Neural progenitor cell (in vitro differentiated cells): ENCODE results near the gene STEAP3.

ENCODE experiments used
- EZH2 ChIP-seq: fragments of 200-600 bp; sonication (generic); IDR thresholded peaks from 2 replicates; pipeline ENCODE4 v1.6.1; 2017; ENCODE audit warnings: antibody characterized with exemption, mild to moderate bottlenecking, moderate library complexity
- EZH2phosphoT487 ChIP-seq: fragments of 200-600 bp; sonication (generic); IDR thresholded peaks from 2 replicates; pipeline ENCODE4 v1.6.1; 2017; ENCODE audit warnings: antibody characterized with exemption

DNA sequence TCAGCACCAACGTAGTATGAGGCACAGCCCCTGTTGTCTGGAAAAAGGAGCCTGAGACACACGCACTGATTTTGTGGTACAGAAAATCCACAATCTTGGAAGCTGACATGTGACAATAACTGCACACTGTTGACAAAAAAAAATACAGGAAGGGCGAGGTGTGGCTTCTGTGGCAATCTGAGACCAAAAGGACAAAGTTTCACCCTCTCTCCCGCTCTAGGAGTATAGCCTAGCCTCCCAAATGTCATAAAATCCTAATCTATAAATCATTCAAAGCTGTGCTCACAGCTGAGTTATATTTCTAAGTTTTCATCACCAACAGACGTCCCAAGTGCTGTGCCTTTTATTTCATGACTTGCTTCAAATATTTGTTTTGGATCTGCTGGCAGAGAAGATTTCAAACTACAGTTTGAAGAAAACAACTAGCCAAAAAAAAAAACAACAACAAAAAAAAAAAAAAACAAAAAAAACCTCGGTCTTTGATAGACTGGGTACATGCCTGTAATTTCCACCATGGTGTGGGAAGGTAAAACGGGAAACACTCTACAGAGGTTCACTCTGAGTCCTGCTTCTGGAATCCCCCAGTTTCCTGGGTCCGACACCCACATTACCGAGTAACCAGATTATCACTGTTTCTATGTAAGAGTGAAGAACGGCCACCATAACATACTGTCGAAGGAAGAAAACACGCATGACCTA lies 82.0 kb downstream of the STEAP3 start:
- no peak for TF ChIP-seq EZH2
- no peak for TF ChIP-seq EZH2phosphoT487
